H1 (cell line): ENCODE measurements around the gene STX4. TPM values are rescaled to one million over a fixed set of nuclear protein-coding genes. Genes with fewer than 3 reads are reported as not detected.

Source experiments
- ASH2L ChIP-seq: fragments of 200-600, 300-600 bp; sonication (generic); IDR thresholded peaks from one replicate; pipeline ENCODE4 v1.7.1; 2017; ENCODE audit warnings: low read length
- GABPA ChIP-seq: IDR thresholded peaks from 2 replicates; pipeline ENCODE4 v1.6.1; 2011; ENCODE audit warnings: mild to moderate bottlenecking, low read length, moderate library complexity, borderline replicate concordance; ENCODE audit not compliant: insufficient read depth
- JUN ChIP-seq: IDR thresholded peaks from 2 replicates; pipeline ENCODE4 v1.6.1; 2011; ENCODE audit warnings: low read depth, mild to moderate bottlenecking, improper control_type of control experiment, low read length
- RAD21 ChIP-seq, 2 experiments: IDR thresholded peaks in 1 of 2; conservative IDR thresholded peaks in 1 of 2; 2 replicates each; pipeline ENCODE4 v1.6.1; 2011; ENCODE audit warnings: low read depth in 2 of 2, low read length in 2 of 2, improper control_type of control experiment in 1 of 2, inconsistent platforms in 1 of 2, mild to moderate bottlenecking in 1 of 2, moderate library complexity in 1 of 2
- SIN3A ChIP-seq, 2 experiments: IDR thresholded peaks in 1 of 2; conservative IDR thresholded peaks in 1 of 2; 2 replicates each; pipeline ENCODE4 v1.6.1; 2011 to 2012; ENCODE audit warnings: low read length in 2 of 2, improper control_type of control experiment in 1 of 2, low read depth in 1 of 2, mild to moderate bottlenecking in 1 of 2
- SUZ12 ChIP-seq: fragments of 200-600 bp; sonication (generic); IDR thresholded peaks from 2 replicates; pipeline ENCODE4 v1.6.1; 2012; ENCODE audit warnings: mild to moderate bottlenecking, inconsistent platforms, low read length, moderate library complexity, mixed read lengths
- YY1 ChIP-seq: IDR thresholded peaks from 2 replicates; pipeline ENCODE4 v1.6.1; 2011; ENCODE audit warnings: low read depth, mild to moderate bottlenecking, low read length
- polyA plus RNA-seq, 7 experiments: library from polyadenylated mRNA; depleted of rRNA in 3 of 7; stranded (reverse) in 5 of 7; unstranded in 2 of 7; fragments of >200 nt in 5 of 7; fragments of 200-250 nt in 2 of 7; gene quantifications; 1 replicate in 5 of 7; 2 replicates in 1 of 7; 4 replicates in 1 of 7; pipeline versions ENCODE4 v1.2.1 to v1.2.3, GENCODE V29; 2011 to 2013; ENCODE audit warnings: missing spikeins in 2 of 7, mixed read lengths in 2 of 7
- total RNA-seq: library from RNA; stranded (reverse); fragmentation: NEBNext Ultra II Directional; extraction: Animal tissue kit (Norgen Biotek cat#: 25700); gene quantifications from 2 replicates; pipeline ENCODE4 v1.2.1, GENCODE V29; 2021

Gene STX4
- total and polyA plus RNA-seq, 2 of the 8 experiments (the other 6 are each of a cell fraction or from before 2014, with no cell fraction given), result 25.8 to 32.3 TPM

DNA sequence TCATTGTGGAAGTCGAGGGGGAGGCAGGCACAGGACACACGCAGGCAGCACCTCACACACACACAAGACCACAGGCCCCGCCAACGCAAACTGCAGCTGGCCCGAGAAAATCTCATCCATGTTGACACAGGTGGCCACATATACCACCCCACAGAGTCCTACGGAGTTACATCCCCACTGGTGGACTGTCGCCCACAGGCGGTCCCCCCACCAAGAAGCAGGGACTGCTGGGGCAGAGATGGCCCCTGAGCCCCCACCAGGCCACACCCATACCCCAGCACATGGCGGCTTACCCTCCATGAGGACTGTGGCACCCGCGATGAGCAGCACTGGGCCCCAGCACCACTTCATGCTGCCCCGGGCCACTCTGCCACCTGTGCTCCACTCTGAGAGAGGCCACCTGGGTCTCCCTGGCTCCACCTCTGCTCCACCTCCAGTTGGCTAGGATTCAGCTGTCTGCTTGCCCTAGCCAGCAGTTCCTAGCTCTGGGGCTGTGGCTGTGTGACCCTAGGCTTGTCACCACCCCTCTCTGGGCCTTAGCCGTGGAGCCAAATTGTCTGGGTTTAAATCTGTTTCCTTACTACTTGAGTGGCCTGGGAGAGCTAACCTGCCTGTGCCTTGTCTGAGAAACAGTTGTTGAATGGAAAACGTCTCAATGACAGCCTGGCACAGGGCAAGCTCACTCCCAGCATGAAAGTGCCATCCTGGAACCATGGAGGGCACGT lies 55.3 kb downstream of the STX4 start, which contains the start of gene PRSS53 (continued):
- TF ChIP-seq ASH2L, result no peak
- TF ChIP-seq SUZ12, result no peak
- no peak for TF ChIP-seq SIN3A (conservative IDR thresholded peaks at IDR 0.05 in 1 of 2, IDR thresholded peaks at IDR 0.05 in 1 of 2; ENCODE audit: low read depth in 1 of 2, low read length in 2 of 2)
- TF ChIP-seq JUN, result no peak
- TF ChIP-seq GABPA, result no peak
- no peak for TF ChIP-seq YY1
- no peak for TF ChIP-seq RAD21 (IDR thresholded peaks at IDR 0.05 in 1 of 2, conservative IDR thresholded peaks at IDR 0.05 in 1 of 2; ENCODE audit: low read depth in 2 of 2, low read length in 2 of 2)
